Sigmoid colon (tissue), 7 donors: Measurements from ENCODE around the gene MORN1. TPM values are rescaled to one million over a fixed set of nuclear protein-coding genes. Genes with fewer than 3 reads are reported as not detected.

Source experiments
- DNase-seq: peaks from one replicate; pipeline ENCODE4 v3.0.0-alpha.2; 2019
- H3K27ac ChIP-seq, 4 donors: fragments of 200-600 bp; sonication (generic); one replicate each; pipeline ENCODE4 v1.5.1; 2016 to 2019; ENCODE audit warnings: mild to moderate bottlenecking in 1 of 4
- H3K27me3 ChIP-seq, 3 donors: fragments of 200-600 bp; sonication (generic); one replicate each; pipeline ENCODE4 v1.5.1; 2019; ENCODE audit warnings: mild to moderate bottlenecking in 1 of 3
- H3K36me3 ChIP-seq, 4 donors: fragments of 200-600 bp; sonication (generic); one replicate each; pipeline ENCODE4 v1.5.1; 2016 to 2019
- H3K4me1 ChIP-seq, 4 donors: fragments of 200-600 bp; sonication (generic); one replicate each; pipeline ENCODE4 v1.5.1; 2017 to 2019
- H3K4me3 ChIP-seq, 4 donors: fragments of 200-600 bp; sonication (generic); one replicate each; pipeline ENCODE4 v1.5.1; 2017 to 2019; ENCODE audit warnings: mild to moderate bottlenecking in 2 of 4, moderate library complexity in 1 of 4
- H3K9me3 ChIP-seq, 4 donors: fragments of 200-600 bp in 3 of 4; sonication (generic) in 3 of 4; one replicate each; pipeline versions ENCODE4 v1.5.1 to v1.6.1; 2013 to 2019
- CTCF ChIP-seq, 4 experiments: fragments of 450-650 bp in 3 of 4; fragments of 200-600 bp in 1 of 4; IDR thresholded peaks; one replicate each; pipeline ENCODE4 v1.5.1; 2016 to 2019; ENCODE audit warnings: antibody characterized with exemption in 4 of 4, mild to moderate bottlenecking in 3 of 4, moderate library complexity in 2 of 4
- EP300 ChIP-seq, 4 donors: sonication (generic); formaldehyde crosslinking; IDR thresholded peaks; one replicate each; pipeline ENCODE4 v1.6.1; 2017; ENCODE audit warnings: antibody characterized with exemption in 4 of 4
- POLR2A ChIP-seq, 2 donors: fragments of 450-650 bp; IDR thresholded peaks; one replicate each; pipeline ENCODE4 v1.6.1; 2016; ENCODE audit warnings: antibody characterized with exemption in 2 of 2, mild to moderate bottlenecking in 2 of 2, moderate library complexity in 2 of 2
- POLR2AphosphoS5 ChIP-seq, 4 donors: sonication (generic); formaldehyde crosslinking; IDR thresholded peaks; one replicate each; pipeline ENCODE4 v1.6.1; 2017; ENCODE audit warnings: antibody characterized with exemption in 4 of 4
- WGBS, 2 donors: extraction: QIAGEN DNeasy Blood & Tissue Kit; methylation state at CpG; one replicate each; pipeline ENCODE4 v1.1.7; 2013; 5-methylcytosine and 5-hydroxymethylcytosine counted together
- intact Hi-C: fragments of 100-400 bp; cut with DNase I; formaldehyde crosslinking; loops from one replicate; pipeline ENCODE4 v1.15.1; 2023
- polyA plus RNA-seq, 3 donors: library from polyadenylated mRNA; stranded (reverse); fragments of 200-250 nt; gene quantifications; one replicate each; pipeline ENCODE4 v1.2.3, GENCODE V29; 2013
- total RNA-seq, 4 donors: library from RNA; depleted of rRNA; stranded (reverse); fragments of >200 nt; gene quantifications; one replicate each; pipeline ENCODE4 v1.1.0, GENCODE V29; 2016
- donor health status: healthy with polysubstance abuse.
- donor health status: Bipolar disorder and iron deficiency.
- donor health status: healthy.

The MORN1 gene
- total and polyA plus RNA-seq, 7 donors, result 2.4 to 9.1 (median 6.4) TPM

- H3K27ac ChIP-seq, result peak overlapping the region in 1 of 4 donors; percentile 39
- DNase-seq, result no peak
- no peak overlapping the region for H3K4me3 ChIP-seq
- peaks cover 0 to 4% (median 0%) of the 10 kb centered on the region in 4 donors for H3K36me3 ChIP-seq
- 87 to 90% methylated on average over 14 of the region's 14 CpGs for WGBS, 2 donors
- H3K4me1 ChIP-seq, result peaks cover 0 to 85% (median 81%) of the 10 kb centered on the region in 4 donors
- H3K9me3 ChIP-seq, result no peaks in the 10 kb centered on the region
- no peaks in the 10 kb centered on the region for H3K27me3 ChIP-seq
- intact Hi-C loops, result no loop called here
- TF ChIP-seq EP300 (IDR thresholded peaks at IDR 0.05), result no peak
- no peak for TF ChIP-seq POLR2A (IDR thresholded peaks at IDR 0.05)
- no peak for TF ChIP-seq CTCF (IDR thresholded peaks at IDR 0.05)
- TF ChIP-seq POLR2AphosphoS5 (IDR thresholded peaks at IDR 0.05), result no peak
These were observed 103.7 kb downstream of the MORN1 start for GRCh38 chr1:2287649-2288048.

- 92% methylated on average over 15 of the region's 15 CpGs for WGBS, 2 donors
- intact Hi-C loops, result no loop called here
These were observed 104.4 kb downstream of the MORN1 start for GRCh38 chr1:2286923-2287322.

DNA sequence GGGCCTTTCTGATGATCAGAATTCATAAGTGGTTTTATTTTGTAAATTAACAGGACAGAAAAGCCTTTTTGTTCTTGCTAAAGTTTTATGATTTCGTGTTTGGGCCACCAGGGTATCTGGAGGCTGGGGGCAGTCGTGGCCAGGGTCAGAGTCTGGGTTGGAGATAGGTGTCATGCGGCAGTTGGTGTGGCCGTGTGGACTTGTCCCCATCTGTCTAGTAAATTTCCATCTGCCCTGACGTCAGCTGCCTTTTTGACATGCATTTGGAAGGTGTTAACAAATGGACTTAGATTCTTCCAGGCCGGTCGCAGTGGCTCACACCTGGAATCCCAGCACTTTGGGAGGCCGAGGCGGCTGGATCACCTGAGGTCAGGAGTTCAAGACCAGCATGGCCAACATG is 106.4 kb downstream of the MORN1 start:
- Histone ChIP-seq H3K9me3 (no peaks in the 10 kb centered on the region), H3K4me3 (no peak overlapping the region), H3K27me3 (no peaks in the 10 kb centered on the region), H3K36me3 (peaks cover 0 to 5% (median 0%) of the 10 kb centered on the region in 4 donors), H3K27ac (peak overlapping the region in 3 of 4 donors; percentile 1 to 17 (median 12)), H3K4me1 (peaks cover 0 to 65% (median 58%) of the 10 kb centered on the region in 4 donors)
- no peak for DNase-seq
- WGBS, 2 donors, result 93% methylated on average over 9 of the region's 9 CpGs
- intact Hi-C loops, result no loop called here
- TF ChIP-seq POLR2A (IDR thresholded peaks at IDR 0.05), result no peak
- TF ChIP-seq POLR2AphosphoS5 (IDR thresholded peaks at IDR 0.05), result no peak
- TF ChIP-seq EP300 (IDR thresholded peaks at IDR 0.05), result no peak
- TF ChIP-seq CTCF (IDR thresholded peaks at IDR 0.05), result no peak

More at GRCh38 chr1:2286923-2287322, 104.4 kb downstream of the MORN1 start:
- Histone ChIP-seq H3K4me3 (no peak overlapping the region), H3K36me3 (peaks cover 0 to 5% (median 0%) of the 10 kb centered on the region in 4 donors), H3K27me3 (no peaks in the 10 kb centered on the region), H3K9me3 (no peaks in the 10 kb centered on the region), H3K4me1 (peaks cover 0 to 82% (median 76%) of the 10 kb centered on the region in 4 donors), H3K27ac (no peak overlapping the region)
- no peak for TF ChIP-seq EP300 (IDR thresholded peaks at IDR 0.05)
- TF ChIP-seq POLR2A (IDR thresholded peaks at IDR 0.05), result no peak
- DNase-seq, result no peak

- whole genome bisulfite sequencing, 2 donors, result 93% methylated on average over 27 of the region's 27 CpGs
- H3K4me1 ChIP-seq, result peaks cover 0 to 65% (median 58%) of the 10 kb centered on the region in 4 donors
These were observed 107.1 kb downstream of the MORN1 start for GRCh38 chr1:2283991-2284895.

DNA sequence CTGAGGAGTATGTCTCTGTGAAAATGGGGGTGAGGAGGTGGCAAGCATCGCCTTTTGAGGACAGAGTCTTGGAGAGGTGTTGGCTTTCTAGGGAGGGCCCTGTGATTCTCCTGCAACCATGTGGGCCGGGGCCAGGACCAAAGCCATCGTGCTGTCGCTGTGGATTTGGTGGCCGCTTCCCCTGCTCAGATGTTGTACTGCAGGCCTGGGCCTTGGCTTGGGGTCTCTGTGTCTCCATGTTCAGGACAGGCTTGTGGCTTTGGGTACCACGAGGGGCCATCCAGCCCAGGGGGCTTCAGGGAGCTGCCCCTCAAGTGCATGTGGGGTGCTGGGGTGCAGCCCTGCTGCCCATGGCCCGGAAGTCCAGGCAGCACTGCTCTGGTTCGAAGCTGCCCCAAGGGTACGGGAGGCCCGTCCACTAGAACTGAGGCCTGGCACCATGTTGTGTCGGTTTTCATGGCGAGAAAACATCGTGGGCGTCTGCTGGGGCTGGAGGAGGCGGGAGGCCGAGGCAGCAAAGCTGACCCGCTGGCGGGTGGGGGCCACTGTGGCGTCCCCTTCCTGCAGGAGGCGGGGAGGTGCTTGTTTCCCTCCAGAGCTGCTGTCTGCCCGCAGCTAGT is 107.9 kb downstream of the MORN1 start:
- Histone ChIP-seq H3K4me3 (no peak overlapping the region), H3K36me3 (peaks cover 0 to 5% (median 0%) of the 10 kb centered on the region in 4 donors), H3K27me3 (no peaks in the 10 kb centered on the region), H3K27ac (peak overlapping the region in 2 of 4 donors; percentile 1 to 12), H3K4me1 (peaks cover 0 to 65% (median 58%) of the 10 kb centered on the region in 4 donors), H3K9me3 (no peaks in the 10 kb centered on the region)
- no peak for DNase-seq
- intact Hi-C loops, result no loop called here
- 91 to 93% methylated on average over 21 of the region's 21 CpGs for WGBS, 2 donors
- TF ChIP-seq POLR2A (IDR thresholded peaks at IDR 0.05) (no peak), POLR2AphosphoS5 (IDR thresholded peaks at IDR 0.05) (no peak), CTCF (IDR thresholded peaks at IDR 0.05) (no peak), EP300 (IDR thresholded peaks at IDR 0.05) (no peak)

More at GRCh38 chr1:2283991-2284895, 107.1 kb downstream of the MORN1 start:
- no peak overlapping the region for H3K4me3 ChIP-seq
- H3K9me3 ChIP-seq, result no peaks in the 10 kb centered on the region
- DNase-seq, result no peak
- peak overlapping the region in 3 of 4 donors; percentile 1 to 17 (median 12) for H3K27ac ChIP-seq
- intact Hi-C loops, result no loop called here
- peaks cover 0 to 5% (median 0%) of the 10 kb centered on the region in 4 donors for H3K36me3 ChIP-seq
- no peaks in the 10 kb centered on the region for H3K27me3 ChIP-seq
- no peak for TF ChIP-seq EP300 (IDR thresholded peaks at IDR 0.05)
